Osteoblast (primary cell): Measurements from ENCODE around the gene MBD5. TPM values are rescaled to one million over a fixed set of nuclear protein-coding genes. Genes with fewer than 3 reads are reported as not detected.

Experiments used
- DNase-seq: peaks from one replicate; pipeline ENCODE4 v3.0.0; 2011; ENCODE audit warnings: low spot score, mixed read lengths; ENCODE audit not compliant: insufficient read length; ENCODE audit errors: missing footprints
- H2AFZ ChIP-seq: 2 replicates; pipeline ENCODE4 v1.6.0; 2011; ENCODE audit warnings: mild to moderate bottlenecking, low read length
- H3K27ac ChIP-seq: 2 replicates; pipeline ENCODE4 v1.5.1; 2011; ENCODE audit warnings: mild to moderate bottlenecking, low read depth, low read length, moderate library complexity
- H3K27me3 ChIP-seq: 2 replicates; pipeline ENCODE4 v1.6.0; 2012; ENCODE audit warnings: mild to moderate bottlenecking, control low read depth, inconsistent platforms, low read length, moderate library complexity; ENCODE audit not compliant: insufficient read depth
- H3K36me3 ChIP-seq: 2 replicates; pipeline ENCODE4 v1.5.1; 2011; ENCODE audit warnings: mild to moderate bottlenecking, low read length, control low read depth, moderate library complexity; ENCODE audit not compliant: insufficient read depth
- H3K4me1 ChIP-seq: 2 replicates; pipeline ENCODE4 v1.5.1; 2011; ENCODE audit warnings: mild to moderate bottlenecking, low read length, control low read depth, moderate library complexity; ENCODE audit not compliant: insufficient read depth
- H3K4me2 ChIP-seq: 2 replicates; pipeline ENCODE4 v1.6.0; 2011; ENCODE audit warnings: mild to moderate bottlenecking, low read length; ENCODE audit not compliant: insufficient read depth
- H3K4me3 ChIP-seq: fragments of 200-600 bp; sonication (generic); 3 replicates; pipeline ENCODE4 v1.5.1; 2012; ENCODE audit warnings: mild to moderate bottlenecking, low read length, inconsistent platforms; ENCODE audit not compliant: insufficient read depth
- H3K79me2 ChIP-seq: 2 replicates; pipeline ENCODE4 v1.6.0; 2012; ENCODE audit warnings: mild to moderate bottlenecking, low read length, control low read depth, inconsistent platforms; ENCODE audit not compliant: insufficient read depth
- H3K9me3 ChIP-seq: 2 replicates; pipeline ENCODE4 v1.5.1; 2011; ENCODE audit warnings: low read depth, low read length, control low read depth
- H4K20me1 ChIP-seq: 2 replicates; pipeline ENCODE4 v1.6.0; 2012; ENCODE audit warnings: mild to moderate bottlenecking, low read length, control low read depth; ENCODE audit not compliant: insufficient read depth
- total RNA-seq: library from RNA; depleted of rRNA; stranded (reverse); fragments of >200 nt; gene quantifications from 2 replicates; pipeline ENCODE4 v1.2.3, GENCODE V29; 2012
- TF ChIP-seq, protein P1 (sequence below): IDR thresholded peaks from 2 replicates; pipeline ENCODE4 v1.5.1; 2011; ENCODE audit warnings: mild to moderate bottlenecking, low read depth, low read length, moderate library complexity; ENCODE audit errors: extremely low read depth

MBD5 gene
- total RNA-seq, 1 donor = 22.4 TPM

DNA sequence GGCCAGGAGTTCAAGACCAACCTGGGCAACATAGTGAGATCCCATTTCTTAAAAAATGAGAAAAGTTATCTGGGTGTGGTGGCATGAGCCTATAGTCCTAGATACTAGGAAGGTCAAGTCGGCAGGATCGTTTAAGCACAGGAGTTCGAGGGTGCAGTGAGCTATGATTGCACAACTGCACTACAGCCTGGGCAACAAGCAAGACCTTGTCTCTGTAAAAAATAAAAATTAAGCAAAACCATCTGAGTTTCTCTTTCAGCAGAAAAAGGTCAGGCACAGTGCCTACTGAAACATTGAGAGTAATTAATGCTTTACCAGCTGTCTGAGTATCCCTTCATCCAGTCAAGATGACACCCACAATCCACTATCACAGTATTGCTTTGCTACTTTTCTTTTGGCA is 258.3 kb downstream of the MBD5 start:
- Histone ChIP-seq H3K4me2 (no peak overlapping the region), H2AFZ (no peak overlapping the region), H3K27me3 (no peaks in the 10 kb centered on the region), H3K79me2 (no peaks in the 10 kb centered on the region), H3K36me3 (no peaks in the 10 kb centered on the region), H3K4me3 (no peak overlapping the region), H3K4me1 (no peaks in the 10 kb centered on the region), H4K20me1 (no peaks in the 10 kb centered on the region), H3K9me3 (no peaks in the 10 kb centered on the region), H3K27ac (no peak overlapping the region)
- TF ChIP-seq, protein P1, sequence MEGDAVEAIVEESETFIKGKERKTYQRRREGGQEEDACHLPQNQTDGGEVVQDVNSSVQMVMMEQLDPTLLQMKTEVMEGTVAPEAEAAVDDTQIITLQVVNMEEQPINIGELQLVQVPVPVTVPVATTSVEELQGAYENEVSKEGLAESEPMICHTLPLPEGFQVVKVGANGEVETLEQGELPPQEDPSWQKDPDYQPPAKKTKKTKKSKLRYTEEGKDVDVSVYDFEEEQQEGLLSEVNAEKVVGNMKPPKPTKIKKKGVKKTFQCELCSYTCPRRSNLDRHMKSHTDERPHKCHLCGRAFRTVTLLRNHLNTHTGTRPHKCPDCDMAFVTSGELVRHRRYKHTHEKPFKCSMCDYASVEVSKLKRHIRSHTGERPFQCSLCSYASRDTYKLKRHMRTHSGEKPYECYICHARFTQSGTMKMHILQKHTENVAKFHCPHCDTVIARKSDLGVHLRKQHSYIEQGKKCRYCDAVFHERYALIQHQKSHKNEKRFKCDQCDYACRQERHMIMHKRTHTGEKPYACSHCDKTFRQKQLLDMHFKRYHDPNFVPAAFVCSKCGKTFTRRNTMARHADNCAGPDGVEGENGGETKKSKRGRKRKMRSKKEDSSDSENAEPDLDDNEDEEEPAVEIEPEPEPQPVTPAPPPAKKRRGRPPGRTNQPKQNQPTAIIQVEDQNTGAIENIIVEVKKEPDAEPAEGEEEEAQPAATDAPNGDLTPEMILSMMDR = no peak
- DNase-seq = no peak

DNA sequence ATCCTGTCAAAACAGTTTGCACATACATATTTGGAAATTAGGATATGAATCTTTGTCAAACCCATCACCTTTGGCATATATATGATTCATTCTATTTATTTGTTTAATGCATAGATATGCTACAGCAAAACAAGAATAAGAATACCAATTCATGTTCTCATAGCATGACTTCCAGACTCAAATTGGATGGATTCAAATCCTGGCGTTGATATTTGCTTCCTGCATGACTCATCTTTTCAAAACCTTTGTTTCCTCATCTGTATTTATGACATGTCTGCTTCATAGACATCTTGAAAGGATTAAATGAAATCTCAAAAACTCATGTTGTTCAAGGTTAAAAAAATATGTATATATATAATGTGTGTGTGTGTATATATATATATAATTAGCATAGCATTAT is 261.3 kb downstream of the MBD5 start:
- Histone ChIP-seq H3K9me3 (no peaks in the 10 kb centered on the region), H3K4me3 (no peak overlapping the region), H3K79me2 (no peaks in the 10 kb centered on the region), H3K27ac (no peak overlapping the region), H3K27me3 (no peaks in the 10 kb centered on the region), H3K4me1 (no peaks in the 10 kb centered on the region), H2AFZ (no peak overlapping the region), H4K20me1 (no peaks in the 10 kb centered on the region), H3K36me3 (no peaks in the 10 kb centered on the region), H3K4me2 (no peak overlapping the region)
- no peak for DNase-seq
- TF ChIP-seq, protein P1 = no peak

DNA sequence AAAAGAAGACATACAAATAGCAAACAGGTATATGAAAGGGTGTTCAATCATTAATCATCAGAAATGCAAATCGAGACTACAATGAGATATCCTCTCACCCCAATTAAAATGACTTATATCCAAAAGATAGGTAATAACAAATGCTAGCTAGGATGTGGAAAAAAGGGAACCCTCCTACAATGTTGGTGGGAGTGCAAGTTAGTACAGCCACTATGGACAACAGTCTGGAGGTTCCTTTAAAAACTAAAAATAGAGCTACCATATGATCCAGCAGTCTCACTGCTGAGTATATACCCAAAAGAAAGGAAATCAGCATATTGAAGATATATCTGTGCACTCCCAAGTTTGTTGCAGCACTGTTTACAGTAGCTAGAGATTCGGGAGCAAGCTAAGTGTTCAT is 271.5 kb downstream of the MBD5 start:
- H3K79me2 ChIP-seq = no peaks in the 10 kb centered on the region
- DNase-seq = no peak
- no peaks in the 10 kb centered on the region for H3K36me3 ChIP-seq
- no peaks in the 10 kb centered on the region for H3K27me3 ChIP-seq
- H3K27ac ChIP-seq = no peak overlapping the region
- peaks cover 6% of the 10 kb centered on the region for H3K4me1 ChIP-seq
- H4K20me1 ChIP-seq = no peaks in the 10 kb centered on the region
- TF ChIP-seq, protein P1 = no peak
- no peaks in the 10 kb centered on the region for H3K9me3 ChIP-seq
- H2AFZ ChIP-seq = no peak overlapping the region
- no peak overlapping the region for H3K4me3 ChIP-seq
- no peak overlapping the region for H3K4me2 ChIP-seq

DNA sequence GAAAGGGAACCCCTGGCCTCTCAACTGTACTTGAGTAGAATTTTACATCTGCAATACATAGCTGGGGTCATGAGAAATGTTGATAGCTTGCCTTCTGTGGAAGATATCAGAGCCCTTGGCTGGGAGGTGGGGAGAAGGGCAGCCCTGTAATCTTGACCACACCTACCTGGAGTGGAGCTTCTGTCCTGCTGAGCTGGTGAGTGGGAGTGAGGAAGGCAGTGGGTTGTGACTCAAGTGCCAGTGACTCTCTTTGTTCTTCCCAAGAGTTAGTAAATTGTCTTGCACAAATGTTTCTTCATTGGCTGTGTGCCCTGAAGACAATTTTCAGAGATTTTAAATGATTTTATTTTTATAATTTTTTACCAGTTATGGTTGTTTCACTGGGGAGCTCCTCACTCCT is 277.3 kb downstream of the MBD5 start:
- no peak for DNase-seq
- no peaks in the 10 kb centered on the region for H3K9me3 ChIP-seq
- H2AFZ ChIP-seq = no peak overlapping the region
- H3K27me3 ChIP-seq = no peaks in the 10 kb centered on the region
- TF ChIP-seq, protein P1 = no peak
- H3K27ac ChIP-seq = no peak overlapping the region
- no peak overlapping the region for H3K4me2 ChIP-seq
- H3K36me3 ChIP-seq = no peaks in the 10 kb centered on the region
- H4K20me1 ChIP-seq = peaks cover 2% of the 10 kb centered on the region
- H3K4me3 ChIP-seq = no peak overlapping the region
- no peaks in the 10 kb centered on the region for H3K79me2 ChIP-seq
- peaks cover 13% of the 10 kb centered on the region for H3K4me1 ChIP-seq
